HepG2 (cell line): Measurements from ENCODE around the gene LMAN2L. TPM values are rescaled to one million over a fixed set of nuclear protein-coding genes. Genes with fewer than 3 reads are reported as not detected.
A peak's percentile ranks its signal among the peaks of the same experiment; 100 is the strongest.

Experiments
- ADNP ChIP-seq: sonication (generic); formaldehyde crosslinking; IDR thresholded peaks from 2 replicates; pipeline ENCODE4 v1.4.0; 2020; ENCODE audit warnings: missing genetic modification reagents
- CBFB ChIP-seq: sonication (generic); formaldehyde crosslinking; IDR thresholded peaks from 2 replicates; pipeline ENCODE4 v1.4.0; 2020; ENCODE audit warnings: missing genetic modification reagents
- CBX2 ChIP-seq, 2 experiments: fragments of 200-600 bp in 1 of 2; sonication (generic); formaldehyde crosslinking in 1 of 2; IDR thresholded peaks; 2 replicates each; pipeline versions ENCODE4 v1.7.0 to v1.8.1; 2018 to 2022; ENCODE audit warnings: low read depth in 2 of 2, low read length in 1 of 2, mild to moderate bottlenecking in 1 of 2, missing genetic modification reagents in 1 of 2
- FUBP1 ChIP-seq: sonication (generic); formaldehyde crosslinking; IDR thresholded peaks from 2 replicates; pipeline ENCODE4 v1.5.1; 2020; ENCODE audit warnings: missing genetic modification reagents, mild to moderate bottlenecking, borderline replicate concordance
- GTF2F1 ChIP-seq: fragments of 150-350 bp; IDR thresholded peaks from 2 replicates; pipeline ENCODE4 v1.6.1; 2014; ENCODE audit warnings: low read length
- GTF3A ChIP-seq: sonication (generic); formaldehyde crosslinking; conservative IDR thresholded peaks from 2 replicates; pipeline ENCODE4 v1.4.0; 2020; ENCODE audit warnings: mild to moderate bottlenecking, missing genetic modification reagents
- MIER3 ChIP-seq: IDR thresholded peaks from 2 replicates; pipeline ENCODE4 v1.6.1; 2016; ENCODE audit warnings: missing compliant biosample characterization, borderline replicate concordance
- MTA1 ChIP-seq: sonication (generic); formaldehyde crosslinking; IDR thresholded peaks from 2 replicates; pipeline ENCODE4 v1.4.0; 2020; ENCODE audit warnings: missing genetic modification reagents, mild to moderate bottlenecking, borderline replicate concordance
- NCOA2 ChIP-seq: sonication (generic); formaldehyde crosslinking; IDR thresholded peaks from 2 replicates; pipeline ENCODE4 v1.8.0; 2022; ENCODE audit warnings: inconsistent platforms
- NFIB ChIP-seq: sonication (generic); formaldehyde crosslinking; IDR thresholded peaks from 2 replicates; pipeline ENCODE4 v1.9.0; 2021; ENCODE audit warnings: missing genetic modification reagents, mild to moderate bottlenecking, borderline replicate concordance
- SMARCC2 ChIP-seq: fragments of 450-650 bp; IDR thresholded peaks from 2 replicates; pipeline ENCODE4 v1.6.1; 2017; ENCODE audit warnings: antibody characterized with exemption, mild to moderate bottlenecking
- SOX5 ChIP-seq: IDR thresholded peaks from 2 replicates; pipeline ENCODE4 v1.6.1; 2016; ENCODE audit warnings: borderline replicate concordance
- TRAFD1 ChIP-seq: sonication (generic); formaldehyde crosslinking; IDR thresholded peaks from 2 replicates; pipeline ENCODE4 v1.5.1; 2020; ENCODE audit warnings: missing genetic modification reagents, mild to moderate bottlenecking, borderline replicate concordance
- ZBTB42 ChIP-seq: sonication (generic); formaldehyde crosslinking; IDR thresholded peaks from 2 replicates; pipeline ENCODE4 v1.5.0; 2020; ENCODE audit warnings: mild to moderate bottlenecking, missing genetic modification reagents
- ZMYM3 ChIP-seq: sonication (generic); formaldehyde crosslinking; IDR thresholded peaks from 2 replicates; pipeline ENCODE4 v1.5.1; 2020; ENCODE audit warnings: mild to moderate bottlenecking, missing genetic modification reagents
- ZNF253 ChIP-seq: sonication (generic); formaldehyde crosslinking; IDR thresholded peaks from 2 replicates; pipeline ENCODE4 v1.8.0; 2022; ENCODE audit warnings: mild to moderate bottlenecking, missing genetic modification reagents, borderline replicate concordance
- ZNF274 ChIP-seq: sonication (generic); formaldehyde crosslinking; IDR thresholded peaks from 2 replicates; pipeline ENCODE4 v1.5.1; 2020; ENCODE audit warnings: mild to moderate bottlenecking, missing genetic modification reagents
- ZNF569 ChIP-seq: sonication (generic); formaldehyde crosslinking; IDR thresholded peaks from 2 replicates; pipeline ENCODE4 v1.5.0; 2020; ENCODE audit warnings: mild to moderate bottlenecking, missing genetic modification reagents, moderate library complexity, borderline replicate concordance
- ZNF572 ChIP-seq: sonication (generic); formaldehyde crosslinking; IDR thresholded peaks from 2 replicates; pipeline ENCODE4 v1.5.1; 2020; ENCODE audit warnings: mild to moderate bottlenecking, missing genetic modification reagents
- ZNF703 ChIP-seq: sonication (generic); formaldehyde crosslinking; IDR thresholded peaks from 2 replicates; pipeline ENCODE4 v1.5.1; 2020; ENCODE audit warnings: missing genetic modification reagents, mild to moderate bottlenecking, moderate library complexity, borderline replicate concordance
- polyA plus RNA-seq, 8 experiments: library from polyadenylated mRNA; depleted of rRNA in 3 of 8; stranded (reverse) in 7 of 8; unstranded in 1 of 8; fragments of >200 nt; fragmentation: Illumina TruSeq in 4 of 8; extraction: Trizol in 4 of 8; gene quantifications; 2 replicates each; pipeline versions ENCODE4 v1.2.1 to v1.2.3, GENCODE V29; 2011 to 2016; ENCODE audit warnings: low read depth in 4 of 8, missing spikeins in 1 of 8, mixed read lengths in 1 of 8; ENCODE audit not compliant: insufficient read depth in 1 of 8
- total RNA-seq, 5 experiments: library from RNA; depleted of rRNA; stranded (reverse); fragments of >200 nt; fragmentation: Illumina TruSeq; extraction: Trizol; gene quantifications; 2 replicates each; pipeline ENCODE4 v1.2.3, GENCODE V29; 2016; ENCODE audit warnings: low read depth in 1 of 5
- TF ChIP-seq, protein P1 (sequence below): sonication (generic); formaldehyde crosslinking; IDR thresholded peaks from 2 replicates; pipeline ENCODE4 v1.4.0; 2020; ENCODE audit warnings: low read depth, mild to moderate bottlenecking, missing genetic modification reagents
- TF ChIP-seq, protein P2 (sequence below): sonication (generic); formaldehyde crosslinking; conservative IDR thresholded peaks from 2 replicates; pipeline ENCODE4 v1.8.0; 2022; ENCODE audit warnings: missing genetic modification reagents

LMAN2L gene
- total and polyA plus RNA-seq, 2 of the 13 experiments (the other 11 are each of a cell fraction or from before 2014, with no cell fraction given), result 39.1 to 57.9 TPM

- TF ChIP-seq, protein P1, sequence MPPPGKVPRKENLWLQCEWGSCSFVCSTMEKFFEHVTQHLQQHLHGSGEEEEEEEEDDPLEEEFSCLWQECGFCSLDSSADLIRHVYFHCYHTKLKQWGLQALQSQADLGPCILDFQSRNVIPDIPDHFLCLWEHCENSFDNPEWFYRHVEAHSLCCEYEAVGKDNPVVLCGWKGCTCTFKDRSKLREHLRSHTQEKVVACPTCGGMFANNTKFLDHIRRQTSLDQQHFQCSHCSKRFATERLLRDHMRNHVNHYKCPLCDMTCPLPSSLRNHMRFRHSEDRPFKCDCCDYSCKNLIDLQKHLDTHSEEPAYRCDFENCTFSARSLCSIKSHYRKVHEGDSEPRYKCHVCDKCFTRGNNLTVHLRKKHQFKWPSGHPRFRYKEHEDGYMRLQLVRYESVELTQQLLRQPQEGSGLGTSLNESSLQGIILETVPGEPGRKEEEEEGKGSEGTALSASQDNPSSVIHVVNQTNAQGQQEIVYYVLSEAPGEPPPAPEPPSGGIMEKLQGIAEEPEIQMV, result no peak
- TF ChIP-seq CBFB (CRISPR knock-in tag) (peak; percentile 87; the same call in 1 of the 2 replicates), TRAFD1 (CRISPR knock-in tag) (peak; percentile 76; the same call in 1 of the 2 replicates), MTA1 (CRISPR knock-in tag) (peak; percentile 82; the same call in 1 of the 2 replicates), CBX2 (IDR thresholded peaks at IDR 0.05; ENCODE audit: low read depth, low read length) (no peak), CBX2 (CRISPR knock-in tag; IDR thresholded peaks at IDR 0.05; ENCODE audit: low read depth) (no peak), ZBTB42 (CRISPR knock-in tag) (peak; percentile 55; the same call in 1 of the 2 replicates), SOX5 (CRISPR knock-in tag) (0 out of 2 replicates have a peak, but pooled peaks have one; percentile 13), ZNF572 (peak; percentile 85), ADNP (CRISPR knock-in tag) (no peak), SMARCC2 (no peak), ZNF703 (CRISPR knock-in tag) (no peak), GTF3A (no peak), FUBP1 (CRISPR knock-in tag) (no peak), MIER3 (CRISPR knock-in tag) (peak; percentile 54; the same call in 1 of the 2 replicates), ZMYM3 (CRISPR knock-in tag) (peak; percentile 82), ZNF253 (peak; percentile 91; the same call in 1 of the 2 replicates), NCOA2 (CRISPR knock-in tag) (no peak; the same call in 1 of the 2 replicates), ZNF274 (CRISPR knock-in tag) (peak; percentile 61; the same call in 1 of the 2 replicates), ZNF569 (CRISPR knock-in tag) (no peak), NFIB (CRISPR knock-in tag) (peak; percentile 99; the same call in 1 of the 2 replicates), GTF2F1 (no peak)
- TF ChIP-seq, protein P2, sequence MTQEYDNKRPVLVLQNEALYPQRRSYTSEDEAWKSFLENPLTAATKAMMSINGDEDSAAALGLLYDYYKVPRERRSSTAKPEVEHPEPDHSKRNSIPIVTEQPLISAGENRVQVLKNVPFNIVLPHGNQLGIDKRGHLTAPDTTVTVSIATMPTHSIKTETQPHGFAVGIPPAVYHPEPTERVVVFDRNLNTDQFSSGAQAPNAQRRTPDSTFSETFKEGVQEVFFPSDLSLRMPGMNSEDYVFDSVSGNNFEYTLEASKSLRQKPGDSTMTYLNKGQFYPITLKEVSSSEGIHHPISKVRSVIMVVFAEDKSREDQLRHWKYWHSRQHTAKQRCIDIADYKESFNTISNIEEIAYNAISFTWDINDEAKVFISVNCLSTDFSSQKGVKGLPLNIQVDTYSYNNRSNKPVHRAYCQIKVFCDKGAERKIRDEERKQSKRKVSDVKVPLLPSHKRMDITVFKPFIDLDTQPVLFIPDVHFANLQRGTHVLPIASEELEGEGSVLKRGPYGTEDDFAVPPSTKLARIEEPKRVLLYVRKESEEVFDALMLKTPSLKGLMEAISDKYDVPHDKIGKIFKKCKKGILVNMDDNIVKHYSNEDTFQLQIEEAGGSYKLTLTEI, result no peak
These were observed 54.0 kb downstream of the LMAN2L start (continued) for GRCh38 chr2:96685577-96686459.
